A549 (cell line): ENCODE data around the gene SHROOM1.

Experiments
- CEBPB ChIP-seq, 2 experiments: fragments of >200 bp in 1 of 2; sonication (Bioruptor Twin) in 1 of 2; formaldehyde crosslinking in 1 of 2; IDR thresholded peaks; 2 replicates each; pipeline ENCODE4 v1.6.1; 2012 to 2016
- CHD2 ChIP-seq: fragments of 150-350 bp; IDR thresholded peaks from 2 replicates; pipeline ENCODE4 v1.6.1; 2014; ENCODE audit warnings: low read length; ENCODE audit not compliant: partially characterized antibody
- CTCF ChIP-seq: fragments of >200 bp; sonication (Bioruptor Twin); formaldehyde crosslinking; IDR thresholded peaks from 3 replicates; pipeline ENCODE4 v1.5.1; 2016
- GATA3 ChIP-seq: IDR thresholded peaks from 2 replicates; pipeline ENCODE4 v1.6.1; 2012; ENCODE audit warnings: borderline replicate concordance
- MAFK ChIP-seq: fragments of 450-650 bp; IDR thresholded peaks from 2 replicates; pipeline ENCODE4 v1.6.1; 2014; ENCODE audit not compliant: partially characterized antibody
- TF ChIP-seq, protein P1 (sequence below): IDR thresholded peaks from 2 replicates; pipeline ENCODE4 v1.6.1; 2012
- TF ChIP-seq, protein P2 (sequence below): fragments of 200-600 bp; sonication (generic); IDR thresholded peaks from 2 replicates; pipeline ENCODE4 v1.6.1; 2016; ENCODE audit warnings: antibody characterized with exemption, mild to moderate bottlenecking, moderate library complexity

- TF ChIP-seq CEBPB (IDR thresholded peaks at IDR 0.05) (no peak), CTCF (no peak), MAFK (no peak), CHD2 (no peak), GATA3 (no peak)
- TF ChIP-seq, protein P1, sequence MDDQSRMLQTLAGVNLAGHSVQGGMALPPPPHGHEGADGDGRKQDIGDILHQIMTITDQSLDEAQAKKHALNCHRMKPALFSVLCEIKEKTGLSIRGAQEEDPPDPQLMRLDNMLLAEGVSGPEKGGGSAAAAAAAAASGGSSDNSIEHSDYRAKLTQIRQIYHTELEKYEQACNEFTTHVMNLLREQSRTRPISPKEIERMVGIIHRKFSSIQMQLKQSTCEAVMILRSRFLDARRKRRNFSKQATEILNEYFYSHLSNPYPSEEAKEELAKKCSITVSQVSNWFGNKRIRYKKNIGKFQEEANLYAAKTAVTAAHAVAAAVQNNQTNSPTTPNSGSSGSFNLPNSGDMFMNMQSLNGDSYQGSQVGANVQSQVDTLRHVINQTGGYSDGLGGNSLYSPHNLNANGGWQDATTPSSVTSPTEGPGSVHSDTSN = no peak
- TF ChIP-seq, protein P2, sequence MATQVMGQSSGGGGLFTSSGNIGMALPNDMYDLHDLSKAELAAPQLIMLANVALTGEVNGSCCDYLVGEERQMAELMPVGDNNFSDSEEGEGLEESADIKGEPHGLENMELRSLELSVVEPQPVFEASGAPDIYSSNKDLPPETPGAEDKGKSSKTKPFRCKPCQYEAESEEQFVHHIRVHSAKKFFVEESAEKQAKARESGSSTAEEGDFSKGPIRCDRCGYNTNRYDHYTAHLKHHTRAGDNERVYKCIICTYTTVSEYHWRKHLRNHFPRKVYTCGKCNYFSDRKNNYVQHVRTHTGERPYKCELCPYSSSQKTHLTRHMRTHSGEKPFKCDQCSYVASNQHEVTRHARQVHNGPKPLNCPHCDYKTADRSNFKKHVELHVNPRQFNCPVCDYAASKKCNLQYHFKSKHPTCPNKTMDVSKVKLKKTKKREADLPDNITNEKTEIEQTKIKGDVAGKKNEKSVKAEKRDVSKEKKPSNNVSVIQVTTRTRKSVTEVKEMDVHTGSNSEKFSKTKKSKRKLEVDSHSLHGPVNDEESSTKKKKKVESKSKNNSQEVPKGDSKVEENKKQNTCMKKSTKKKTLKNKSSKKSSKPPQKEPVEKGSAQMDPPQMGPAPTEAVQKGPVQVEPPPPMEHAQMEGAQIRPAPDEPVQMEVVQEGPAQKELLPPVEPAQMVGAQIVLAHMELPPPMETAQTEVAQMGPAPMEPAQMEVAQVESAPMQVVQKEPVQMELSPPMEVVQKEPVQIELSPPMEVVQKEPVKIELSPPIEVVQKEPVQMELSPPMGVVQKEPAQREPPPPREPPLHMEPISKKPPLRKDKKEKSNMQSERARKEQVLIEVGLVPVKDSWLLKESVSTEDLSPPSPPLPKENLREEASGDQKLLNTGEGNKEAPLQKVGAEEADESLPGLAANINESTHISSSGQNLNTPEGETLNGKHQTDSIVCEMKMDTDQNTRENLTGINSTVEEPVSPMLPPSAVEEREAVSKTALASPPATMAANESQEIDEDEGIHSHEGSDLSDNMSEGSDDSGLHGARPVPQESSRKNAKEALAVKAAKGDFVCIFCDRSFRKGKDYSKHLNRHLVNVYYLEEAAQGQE = no peak
These were observed 48.3 kb downstream of the SHROOM1 start for GRCh38 chr5:132782101-132782500.
